OCI-LY3 (cell line): ENCODE measurements around the gene JAKMIP2.

Experiments used
- CTCF ChIP-seq: fragments of 200-600, 300-600 bp; sonication (generic); IDR thresholded peaks from 2 replicates; pipeline ENCODE4 v1.5.1; 2014; ENCODE audit warnings: antibody characterized with exemption, low read length, low read depth
- EZH2phosphoT487 ChIP-seq: fragments of 200-600 bp; shearing (Covaris generic); IDR thresholded peaks from 2 replicates; pipeline ENCODE4 v1.6.1; 2018; ENCODE audit warnings: antibody characterized with exemption, mixed run types, low read depth

- TF ChIP-seq CTCF (no peak), EZH2phosphoT487 (no peak)
Measured at GRCh38 chr5:147591120-147591519, 191.4 kb downstream of the JAKMIP2 start.
